Body of pancreas (tissue), 4 donors: Measurements from ENCODE around the gene XRCC3. TPM values are rescaled to one million over a fixed set of nuclear protein-coding genes. Genes with fewer than 3 reads are reported as not detected.

Source experiments
- ATAC-seq: fragments of 150-250 bp; one replicate; pipeline ENCODE4 v1.9.1; 2016
- DNase-seq, 4 donors: peaks; one replicate each; pipeline ENCODE4 v3.0.0-alpha.2; 2019
- H3K27ac ChIP-seq, 4 donors: fragments of 200-600 bp; sonication (generic); 1 replicate in 3 of 4; 2 replicates in 1 of 4; pipeline versions ENCODE4 v1.5.1 to v1.6.1; 2016 to 2019; ENCODE audit warnings: mild to moderate bottlenecking in 1 of 4, mixed read lengths in 1 of 4, moderate library complexity in 1 of 4
- H3K27me3 ChIP-seq, 2 donors: fragments of 200-600 bp; sonication (generic); one replicate each; pipeline ENCODE4 v1.6.0; 2016; ENCODE audit warnings: mild to moderate bottlenecking in 1 of 2
- H3K36me3 ChIP-seq, 2 donors: fragments of 200-600 bp; sonication (generic); replicated peaks in 1 of 2; 2 replicates each; pipeline ENCODE4 v1.5.1; 2016; ENCODE audit warnings: low read depth in 2 of 2; ENCODE audit not compliant: insufficient read depth in 1 of 2
- H3K4me1 ChIP-seq: fragments of 200-600 bp; sonication (generic); one replicate; pipeline ENCODE4 v1.6.0; 2016
- H3K4me3 ChIP-seq, 2 donors: fragments of 200-600 bp; sonication (generic); 1 replicate in 1 of 2; 2 replicates in 1 of 2; pipeline ENCODE4 v1.5.1; 2016 to 2019
- H3K9me3 ChIP-seq, 3 donors: fragments of 200-600 bp; sonication (generic); 1 replicate in 2 of 3; 2 replicates in 1 of 3; pipeline ENCODE4 v1.5.1; 2016
- CTCF ChIP-seq, 7 experiments: fragments of 450-650 bp in 4 of 7; fragments of 200-600 bp in 3 of 7; sonication (generic) in 3 of 7; IDR thresholded peaks; one replicate each; pipeline ENCODE4 v1.5.1; 2016 to 2019; ENCODE audit warnings: antibody characterized with exemption in 7 of 7
- POLR2A ChIP-seq, 3 donors: fragments of 450-650 bp; IDR thresholded peaks; one replicate each; pipeline ENCODE4 v1.6.1; 2016; ENCODE audit warnings: antibody characterized with exemption in 3 of 3, mild to moderate bottlenecking in 2 of 3
- WGBS, 2 donors: methylation state at CpG; one replicate each; pipeline ENCODE4 v1.1.5; 2017; 5-methylcytosine and 5-hydroxymethylcytosine counted together
- intact Hi-C: fragments of 100-400 bp; cut with DNase I; formaldehyde crosslinking; loops from one replicate; pipeline ENCODE4 v1.15.1; 2023
- total RNA-seq, 2 donors: library from RNA; depleted of rRNA; stranded (reverse); fragments of >200 nt; gene quantifications; one replicate each; pipeline ENCODE4 v1.1.0, GENCODE V29; 2016

The XRCC3 gene
- total RNA-seq, 2 donors from 2014 or later: 3.9 to 5.6 TPM

GRCh38 chr14:103704708-103705107 is 10.5 kb downstream of the XRCC3 start:
- DNase-seq (no peak), ATAC-seq (no peak)
- H3K4me1 ChIP-seq: peaks cover 9% of the 10 kb centered on the region
- TF ChIP-seq CTCF (IDR thresholded peaks at IDR 0.05): no peak
- TF ChIP-seq POLR2A (IDR thresholded peaks at IDR 0.05): no peak
- H3K27me3 ChIP-seq: no peaks in the 10 kb centered on the region
- 78 to 86% methylated on average over 13 of the region's 13 CpGs for WGBS, 2 donors
- H3K36me3 ChIP-seq: peaks cover 0 to 1% of the 10 kb centered on the region in 2 donors
- H3K9me3 ChIP-seq: no peaks in the 10 kb centered on the region
- intact Hi-C loops: no loop called here
- no peak overlapping the region for H3K4me3 ChIP-seq
- H3K27ac ChIP-seq: peak overlapping the region in 2 of 4 donors; percentile 59 to 70

GRCh38 chr14:103703433-103704385 is 11.5 kb downstream of the XRCC3 start:
- H3K4me1 ChIP-seq: peaks cover 12% of the 10 kb centered on the region
- peaks cover 0 to 1% of the 10 kb centered on the region in 2 donors for H3K36me3 ChIP-seq
- no peak overlapping the region for H3K4me3 ChIP-seq
- H3K27ac ChIP-seq: no peak overlapping the region
- intact Hi-C loops: no loop called here
- DNase-seq (no peak), ATAC-seq (no peak)
- 81 to 83% methylated on average over 24 of the region's 24 CpGs for WGBS, 2 donors
- TF ChIP-seq POLR2A (IDR thresholded peaks at IDR 0.05) (no peak), CTCF (IDR thresholded peaks at IDR 0.05) (no peak)
- no peaks in the 10 kb centered on the region for H3K27me3 ChIP-seq
- no peaks in the 10 kb centered on the region for H3K9me3 ChIP-seq

GRCh38 chr14:103702497-103703432 is 12.5 kb downstream of the XRCC3 start:
- TF ChIP-seq POLR2A (IDR thresholded peaks at IDR 0.05) (no peak), CTCF (IDR thresholded peaks at IDR 0.05) (no peak)
- no peak overlapping the region for H3K4me3 ChIP-seq
- intact Hi-C loops: no loop called here
- no peak for ATAC-seq
- WGBS, 2 donors: 88 to 93% methylated on average over 20 to 29 of the region's 29 CpGs
- DNase-seq: no peak
- H3K27me3 ChIP-seq: no peaks in the 10 kb centered on the region
- H3K27ac ChIP-seq: no peak overlapping the region
- H3K9me3 ChIP-seq: no peaks in the 10 kb centered on the region
- H3K36me3 ChIP-seq: peaks cover 0 to 1% of the 10 kb centered on the region in 2 donors
- H3K4me1 ChIP-seq: peaks cover 15% of the 10 kb centered on the region

GRCh38 chr14:103702095-103702494 is 13.2 kb downstream of the XRCC3 start:
- Histone ChIP-seq H3K4me3 (no peak overlapping the region), H3K4me1 (peaks cover 20% of the 10 kb centered on the region), H3K9me3 (no peaks in the 10 kb centered on the region), H3K27me3 (no peaks in the 10 kb centered on the region), H3K27ac (no peak overlapping the region), H3K36me3 (peaks cover 0 to 1% of the 10 kb centered on the region in 2 donors)
- intact Hi-C loops: no loop called here
- WGBS, 2 donors: 92 to 95% methylated on average over 4 to 5 of the region's 5 CpGs
- DNase-seq (no peak), ATAC-seq (no peak)
- TF ChIP-seq CTCF (IDR thresholded peaks at IDR 0.05) (no peak), POLR2A (IDR thresholded peaks at IDR 0.05) (no peak)
